ENCODE data around the gene GABRB1. TPM values are rescaled to one million over a fixed set of nuclear protein-coding genes. Genes with fewer than 3 reads are reported as not detected.

GABRB1 gene
- total and polyA plus RNA-seq, 2 donors (not counting 3 experiments of a cell fraction or from before 2014, with no cell fraction given): not detected

GRCh38 chr4:47239649-47240048 lies 208.3 kb downstream of the GABRB1 start:
- intact Hi-C loops (cut with micrococcal nuclease) (no loop called here), dilution Hi-C loops (cut with MboI; ENCODE audit: extremely low pct_ligation_motif_present, low sequenced_read_pairs) (no loop called here)
- Histone ChIP-seq H3K4me3 (replicated peaks in 1 of 3; ENCODE audit: insufficient read depth in 1 of 3, low read depth in 1 of 3, low read length in 3 of 3) (no peak overlapping the region), H4K20me1 (replicated peaks; ENCODE audit: control insufficient read depth, extremely low read depth, insufficient read depth, low read length) (no peaks in the 10 kb centered on the region), H2AFZ (ENCODE audit: low read depth, low read length) (no peak overlapping the region), H3K79me2 (ENCODE audit: control insufficient read depth, insufficient read depth, low read length) (no peaks in the 10 kb centered on the region), H3K4me1 (ENCODE audit: control insufficient read depth, extremely low read depth, insufficient read depth, low read length) (no peaks in the 10 kb centered on the region), H3K4me2 (ENCODE audit: insufficient read depth, low read length) (no peak overlapping the region), H3K9me1 (replicated peaks; ENCODE audit: control insufficient read depth, extremely low read depth, insufficient read depth, low read length) (no peaks in the 10 kb centered on the region), H3K9ac (replicated peaks; ENCODE audit: extremely low read depth, insufficient read depth, low read length) (no peak overlapping the region), H3K27me3 (ENCODE audit: control insufficient read depth in 2 of 2, insufficient read depth in 2 of 2, low read length in 2 of 2) (no peaks in the 10 kb centered on the region), H3K9me3 (replicated peaks; ENCODE audit: control insufficient read depth, insufficient read depth, low read length) (no peaks in the 10 kb centered on the region), H3K36me3 (ENCODE audit: control insufficient read depth in 2 of 2, extremely low read depth in 1 of 2, insufficient read depth in 2 of 2, low read length in 2 of 2) (no peaks in the 10 kb centered on the region), H3K27ac (ENCODE audit: insufficient read depth, low read depth, low read length) (no peak overlapping the region)
- DNase-seq (ENCODE audit: low read depth, low spot score): no peak
- BruUV-seq (replicated peaks): no TSS peak
- no peak for TF ChIP-seq CTCF (IDR thresholded peaks at IDR 0.05; ENCODE audit: extremely low read depth in 1 of 2, insufficient read depth in 1 of 2, low read depth in 1 of 2, low read length in 2 of 2)
- TF ChIP-seq FOS (IDR thresholded peaks at IDR 0.05; ENCODE audit: borderline replicate concordance, insufficient read depth, low read length): no peak
- no peak for TF ChIP-seq MYC (IDR thresholded peaks at IDR 0.05; ENCODE audit: low read depth, low read length)
- no peak for TF ChIP-seq MAX (IDR thresholded peaks at IDR 0.05; ENCODE audit: insufficient read depth, insufficient read length)
- TF ChIP-seq GATA2 (IDR thresholded peaks at IDR 0.05; ENCODE audit: insufficient read depth, insufficient read length, low read depth, low read length): no peak
- no peak for TF ChIP-seq EZH2 (IDR thresholded peaks at IDR 0.05; ENCODE audit: borderline replicate concordance, low read depth, low read length, severe bottlenecking)
- no peak for TF ChIP-seq POLR2A (IDR thresholded peaks at IDR 0.05; ENCODE audit: low read depth, low read length)
- TF ChIP-seq JUN (IDR thresholded peaks at IDR 0.05; ENCODE audit: borderline replicate concordance, insufficient read depth, insufficient read length, low read depth): no peak
- no peak for TF ChIP-seq POLR2AphosphoS5 (IDR thresholded peaks at IDR 0.05; ENCODE audit: insufficient read depth, low read depth, low read length)
- ChIA-PET CTCF (interaction anchor here (1.1 kb wide), 1 partner anchor 18 kb away, joined by 3 read pairs; no protein-coding TSS in a partner anchor), POLR2A (no interaction called here)
- no peak for FAIRE-seq

All from endothelial cell of umbilical vein (primary cell).